Activated naive CD8-positive, alpha-beta T cell treated with anti-CD3 and anti-CD28 coated beads, Interleukin-2, amount 10 ng/mL, durations not matched to agents 7 days and 5 days (primary cell): Measurements from ENCODE around the gene CCR5AS.
A peak's percentile ranks its signal among the peaks of the same experiment; 100 is the strongest.

Source experiments
- ATAC-seq: fragments of 150-1000 bp; cut with Tn5 transposase; one replicate; pipeline ENCODE4 v1.10.0; 2021; ENCODE audit warnings: low read depth, moderate library complexity
- POLR2A ChIA-PET: fragments of 350-600 bp; sonication (Branson Sonifier 250); formaldehyde crosslinking; loops from one replicate; lab custom pipeline; 2021; ENCODE audit warnings: antibody characterized with exemption; lab: Charles Lee
- DNase-seq: peaks from one replicate; pipeline ENCODE4 v3.0.0; 2021
- H3K27ac Mint-ChIP-seq: one replicate; pipeline ENCODE4 v1.8.0; 2022; ENCODE audit warnings: mild to moderate bottlenecking, mixed read lengths
- H3K27me3 Mint-ChIP-seq: one replicate; pipeline ENCODE4 v1.8.0; 2022; ENCODE audit warnings: mild to moderate bottlenecking, moderate library complexity, mixed read lengths
- H3K36me3 Mint-ChIP-seq: one replicate; pipeline ENCODE4 v1.8.0; 2021; ENCODE audit warnings: mild to moderate bottlenecking, mixed read lengths
- H3K4me1 Mint-ChIP-seq: one replicate; pipeline ENCODE4 v1.8.0; 2021; ENCODE audit warnings: mixed read lengths
- H3K4me3 Mint-ChIP-seq: one replicate; pipeline ENCODE4 v1.8.0; 2022; ENCODE audit warnings: mild to moderate bottlenecking, moderate library complexity, mixed read lengths
- H3K9me3 Mint-ChIP-seq: one replicate; pipeline ENCODE4 v1.8.0; 2021; ENCODE audit warnings: mixed read lengths

CCR5AS gene

GRCh38 chr3:46365041-46365440 lies 41.8 kb downstream of the CCR5AS start:
- Mint-ChIP-seq H3K4me3 (no peak overlapping the region), H3K9me3 (peaks cover 7% of the 10 kb centered on the region), H3K36me3 (peaks cover 42% of the 10 kb centered on the region), H3K27me3 (no peaks in the 10 kb centered on the region), H3K27ac (no peak overlapping the region), H3K4me1 (peaks cover 62% of the 10 kb centered on the region)
- DNase-seq (no peak), ATAC-seq (no peak)
- POLR2A ChIA-PET = no interaction called here

GRCh38 chr3:46361408-46362283 lies 45.2 kb downstream of the CCR5AS start:
- peak; percentile 36 for ATAC-seq
- peaks cover 59% of the 10 kb centered on the region for H3K4me1 Mint-ChIP-seq

GRCh38 chr3:46360907-46361306 lies 46.0 kb downstream of the CCR5AS start:
- H3K4me1 Mint-ChIP-seq = peaks cover 59% of the 10 kb centered on the region
- peaks cover 67% of the 10 kb centered on the region for H3K36me3 Mint-ChIP-seq
- peaks cover 3% of the 10 kb centered on the region for H3K27me3 Mint-ChIP-seq
- DNase-seq (no peak), ATAC-seq (no peak)
- POLR2A ChIA-PET = interaction anchor here (1.0 kb wide), 1 partner anchor 9 kb away, joined by 3 read pairs; no protein-coding TSS in a partner anchor
- H3K9me3 Mint-ChIP-seq = peaks cover 6% of the 10 kb centered on the region
- peak overlapping the region; percentile 60 for H3K27ac Mint-ChIP-seq
- H3K4me3 Mint-ChIP-seq = peak overlapping the region; percentile 20

More at GRCh38 chr3:46361408-46362283, 45.2 kb downstream of the CCR5AS start:
- Mint-ChIP-seq H3K27ac (peak overlapping the region; percentile 60), H3K27me3 (no peaks in the 10 kb centered on the region), H3K36me3 (peaks cover 67% of the 10 kb centered on the region), H3K9me3 (peaks cover 7% of the 10 kb centered on the region), H3K4me3 (peak overlapping the region; percentile 20)
- POLR2A ChIA-PET = interaction anchor here (0.7 to 1.0 kb wide), 2 partner anchors 8 to 147 kb away, joined by 3 to 4 read pairs; no protein-coding TSS in a partner anchor
- no peak for DNase-seq

- Mint-ChIP-seq H3K27ac (no peak overlapping the region), H3K4me1 (peaks cover 64% of the 10 kb centered on the region), H3K4me3 (peak overlapping the region; percentile 8), H3K27me3 (peaks cover 3% of the 10 kb centered on the region), H3K36me3 (peaks cover 72% of the 10 kb centered on the region), H3K9me3 (peaks cover 3% of the 10 kb centered on the region)
- ATAC-seq (no peak), DNase-seq (no peak)
- POLR2A ChIA-PET = interaction anchor here (0.6 to 1.5 kb wide), 3 partner anchors 11 to 76 kb away, joined by 3 to 4 read pairs (median 3); no protein-coding TSS in a partner anchor
Observed at GRCh38 chr3:46359733-46360493, 47.0 kb downstream of the CCR5AS start.

- no peak overlapping the region for H3K4me3 Mint-ChIP-seq
- H3K27me3 Mint-ChIP-seq = peaks cover 3% of the 10 kb centered on the region
- H3K27ac Mint-ChIP-seq = no peak overlapping the region
- POLR2A ChIA-PET = interaction anchor here (0.6 kb wide), 1 partner anchor 9 kb away, joined by 3 read pairs; no protein-coding TSS in a partner anchor
- peaks cover 66% of the 10 kb centered on the region for H3K4me1 Mint-ChIP-seq
- DNase-seq (no peak), ATAC-seq (no peak)
- H3K9me3 Mint-ChIP-seq = no peaks in the 10 kb centered on the region
- H3K36me3 Mint-ChIP-seq = peaks cover 68% of the 10 kb centered on the region
Observed at GRCh38 chr3:46358466-46358865, 48.4 kb downstream of the CCR5AS start.

GRCh38 chr3:46356909-46357308 lies 50.0 kb downstream of the CCR5AS start:
- Mint-ChIP-seq H3K27ac (peak overlapping the region; percentile 22), H3K9me3 (no peaks in the 10 kb centered on the region), H3K4me3 (peak overlapping the region; percentile 94), H3K36me3 (peaks cover 68% of the 10 kb centered on the region), H3K4me1 (peaks cover 74% of the 10 kb centered on the region), H3K27me3 (peaks cover 3% of the 10 kb centered on the region)
- POLR2A ChIA-PET = no interaction called here
- no peak for ATAC-seq
- no peak for DNase-seq

- Mint-ChIP-seq H3K27ac (peak overlapping the region; percentile 93), H3K4me1 (peaks cover 74% of the 10 kb centered on the region), H3K36me3 (peaks cover 64% of the 10 kb centered on the region), H3K9me3 (no peaks in the 10 kb centered on the region), H3K4me3 (peak overlapping the region; percentile 94), H3K27me3 (peaks cover 3% of the 10 kb centered on the region)
- DNase-seq = no peak
- no peak for ATAC-seq
- POLR2A ChIA-PET = interaction anchor here (4.1 kb wide), 1 partner anchor 14 kb away, joined by 56 read pairs; the partner anchor contains the start of gene CCR5
Observed at GRCh38 chr3:46356276-46356675, 50.6 kb downstream of the CCR5AS start.

- peaks cover 76% of the 10 kb centered on the region for H3K4me1 Mint-ChIP-seq
- H3K4me3 Mint-ChIP-seq = peak overlapping the region; percentile 94
- ATAC-seq (no peak), DNase-seq (no peak)
- H3K27ac Mint-ChIP-seq = peak overlapping the region; percentile 93
- H3K36me3 Mint-ChIP-seq = peaks cover 52% of the 10 kb centered on the region
- no peaks in the 10 kb centered on the region for H3K9me3 Mint-ChIP-seq
- H3K27me3 Mint-ChIP-seq = peaks cover 3% of the 10 kb centered on the region
- POLR2A ChIA-PET = interaction anchor here (1.1 to 4.1 kb wide), 10 partner anchors 12 to 257 kb away, joined by 3 to 56 read pairs (median 6); partner anchors contain the start of gene CCR5
Observed at GRCh38 chr3:46354984-46355383, 51.9 kb downstream of the CCR5AS start.

GRCh38 chr3:46354478-46354877 lies 52.4 kb downstream of the CCR5AS start:
- no peaks in the 10 kb centered on the region for H3K9me3 Mint-ChIP-seq
- POLR2A ChIA-PET = interaction anchor here (1.1 to 4.1 kb wide), 14 partner anchors 11 to 257 kb away, joined by 3 to 56 read pairs (median 6); partner anchors contain the start of gene CCR5
- peaks cover 77% of the 10 kb centered on the region for H3K4me1 Mint-ChIP-seq
- peak overlapping the region; percentile 94 for H3K4me3 Mint-ChIP-seq
- peaks cover 48% of the 10 kb centered on the region for H3K36me3 Mint-ChIP-seq
- H3K27me3 Mint-ChIP-seq = peaks cover 3% of the 10 kb centered on the region
- ATAC-seq (no peak), DNase-seq (no peak)
- H3K27ac Mint-ChIP-seq = peak overlapping the region; percentile 93

- peak within 1 kb of the TSS; percentile 93 for H3K27ac Mint-ChIP-seq
- ATAC-seq (peak; percentile 55), DNase-seq (no peak)
- H3K4me3 Mint-ChIP-seq = peak within 1 kb of the TSS; percentile 94
- H3K27me3 Mint-ChIP-seq = peaks cover 3% of the 10 kb centered on the region
- H3K4me1 Mint-ChIP-seq = peaks cover 78% of the 10 kb centered on the region
- POLR2A ChIA-PET = interaction anchor here (1.1 to 4.1 kb wide), 16 partner anchors 10 to 256 kb away, joined by 3 to 56 read pairs (median 6); partner anchors contain the start of gene CCR5
- H3K9me3 Mint-ChIP-seq = peaks cover under 1% of the 10 kb centered on the region
- peaks cover 45% of the 10 kb centered on the region for H3K36me3 Mint-ChIP-seq
Observed at GRCh38 chr3:46353647-46354410, 53.0 kb downstream of the CCR5AS start, which contains the start of gene CCR2. CCR2 (plus strand) TSS chr3:46354111; CDS start chr3:46357528, 3,417 bp downstream.

- POLR2A ChIA-PET = interaction anchor here (0.7 to 4.1 kb wide), 12 partner anchors 15 to 255 kb away, joined by 3 to 56 read pairs (median 5); partner anchors contain the start of gene CCR5
- H3K4me3 Mint-ChIP-seq = peak overlapping the region; percentile 65
- peaks cover 43% of the 10 kb centered on the region for H3K36me3 Mint-ChIP-seq
- DNase-seq (no peak), ATAC-seq (peak; percentile 13)
- peaks cover 2% of the 10 kb centered on the region for H3K9me3 Mint-ChIP-seq
- H3K27me3 Mint-ChIP-seq = peaks cover 3% of the 10 kb centered on the region
- peak overlapping the region; percentile 81 for H3K27ac Mint-ChIP-seq
- H3K4me1 Mint-ChIP-seq = peaks cover 78% of the 10 kb centered on the region
Observed at GRCh38 chr3:46353090-46353489, 53.8 kb downstream of the CCR5AS start.

- peak overlapping the region; percentile 52 for H3K27ac Mint-ChIP-seq
Observed at GRCh38 chr3:46351646-46352045, 55.2 kb downstream of the CCR5AS start.

More at GRCh38 chr3:46351646-46352045, 55.2 kb downstream of the CCR5AS start:
- Mint-ChIP-seq H3K4me3 (no peak overlapping the region), H3K4me1 (peaks cover 77% of the 10 kb centered on the region), H3K36me3 (peaks cover 42% of the 10 kb centered on the region), H3K9me3 (peaks cover 6% of the 10 kb centered on the region), H3K27me3 (peaks cover 3% of the 10 kb centered on the region)
- ATAC-seq (no peak), DNase-seq (no peak)
- POLR2A ChIA-PET = interaction anchor here (1.5 to 3.6 kb wide), 2 partner anchors 19 to 52 kb away, joined by 4 to 29 read pairs; partner anchors contain the start of gene CCR5
